H1 (cell line): ENCODE data around the gene HMGCS2. TPM values are rescaled to one million over a fixed set of nuclear protein-coding genes. Genes with fewer than 3 reads are reported as not detected.

Experiments
- CBX8 ChIP-seq: fragments of 300-800, 300-1000 bp; sonication (generic); IDR thresholded peaks from 2 replicates; pipeline ENCODE4 v1.7.1; 2016; ENCODE audit warnings: low read depth, low read length, borderline replicate concordance
- CHD7 ChIP-seq: fragments of 300-600 bp; sonication (generic); IDR thresholded peaks from 2 replicates; pipeline ENCODE4 v1.7.1; 2012; ENCODE audit warnings: low read length, moderate library complexity, mild to moderate bottlenecking, inconsistent platforms; ENCODE audit not compliant: insufficient replicate concordance
- MAX ChIP-seq: IDR thresholded peaks from 2 replicates; pipeline ENCODE4 v1.6.1; 2012; ENCODE audit warnings: inconsistent platforms
- SIRT6 ChIP-seq: IDR thresholded peaks from one replicate; pipeline ENCODE4 v1.7.1; 2012; ENCODE audit warnings: low read length, inconsistent platforms
- polyA plus RNA-seq, 7 experiments: library from polyadenylated mRNA; depleted of rRNA in 3 of 7; stranded (reverse) in 5 of 7; unstranded in 2 of 7; fragments of >200 nt in 5 of 7; fragments of 200-250 nt in 2 of 7; gene quantifications; 1 replicate in 5 of 7; 2 replicates in 1 of 7; 4 replicates in 1 of 7; pipeline versions ENCODE4 v1.2.1 to v1.2.3, GENCODE V29; 2011 to 2013; ENCODE audit warnings: missing spikeins in 2 of 7, mixed read lengths in 2 of 7
- total RNA-seq: library from RNA; stranded (reverse); fragmentation: NEBNext Ultra II Directional; extraction: Animal tissue kit (Norgen Biotek cat#: 25700); gene quantifications from 2 replicates; pipeline ENCODE4 v1.2.1, GENCODE V29; 2021

The HMGCS2 gene
- total and polyA plus RNA-seq, 2 of the 8 experiments (the other 6 are each of a cell fraction or from before 2014, with no cell fraction given), result not detected

- TF ChIP-seq CHD7 (no peak), CBX8 (no peak), SIRT6 (no peak), MAX (no peak)
Observed at GRCh38 chr1:119735217-119735616, 33.5 kb downstream of the HMGCS2 start (continued).
